Kidney (tissue), 14 donors: ENCODE data around the gene SNRNP35. TPM values are rescaled to one million over a fixed set of nuclear protein-coding genes. Genes with fewer than 3 reads are reported as not detected.

ENCODE experiments used
- DNase-seq, 5 donors: peaks; one replicate each; pipeline ENCODE4 v3.0.0-alpha.2; 2013 to 2020
- FAIRE-seq: peaks from 2 replicates; lab custom pipeline; 2012; peaks lifted over from hg19 to GRCh38; lab: Jason Lieb, UNC
- H3K27ac ChIP-seq, 2 donors: one replicate each; pipeline ENCODE4 v1.7.0; 2013; ENCODE audit warnings: low read depth in 2 of 2, low read length in 2 of 2, inconsistent platforms in 1 of 2
- H3K27me3 ChIP-seq: one replicate; pipeline ENCODE4 v1.7.1; 2013; ENCODE audit warnings: low read length, inconsistent platforms; ENCODE audit not compliant: control insufficient read depth, insufficient read depth
- H3K36me3 ChIP-seq, 3 donors: one replicate each; pipeline versions ENCODE4 v1.7.0 to v1.7.1; 2013; ENCODE audit warnings: low read length in 3 of 3, control low read depth in 1 of 3, inconsistent platforms in 1 of 3; ENCODE audit not compliant: insufficient read depth in 3 of 3, control insufficient read depth in 2 of 3
- H3K4me1 ChIP-seq, 3 donors: one replicate each; pipeline versions ENCODE4 v1.7.0 to v1.7.1; 2013; ENCODE audit warnings: low read length in 3 of 3, inconsistent platforms in 1 of 3, low read depth in 1 of 3; ENCODE audit not compliant: control insufficient read depth in 2 of 3, insufficient read depth in 2 of 3
- H3K4me3 ChIP-seq, 3 donors: one replicate each; pipeline versions ENCODE4 v1.7.0 to v1.8.1; 2013; ENCODE audit warnings: low read length in 3 of 3, control low read depth in 1 of 3, inconsistent platforms in 1 of 3
- H3K9ac ChIP-seq, 3 donors: one replicate each; pipeline versions ENCODE4 v1.7.0 to v1.7.1; 2013; ENCODE audit warnings: low read length in 3 of 3, control low read depth in 1 of 3, inconsistent platforms in 1 of 3
- H3K9me3 ChIP-seq, 3 donors: one replicate each; pipeline versions ENCODE4 v1.7.0 to v1.7.1; 2013; ENCODE audit warnings: low read length in 3 of 3, control low read depth in 1 of 3, inconsistent platforms in 1 of 3; ENCODE audit not compliant: control insufficient read depth in 2 of 3, insufficient read depth in 1 of 3
- intact Hi-C: fragments of 100-400 bp; cut with DNase I; formaldehyde crosslinking; loops from one replicate; pipeline ENCODE4 v1.11.1; 2022
- polyA plus RNA-seq: library from polyadenylated mRNA; stranded (reverse); fragments of 350-450 nt; fragmentation: Illumina TruSeq; extraction: RNeasy Lipid Tissue Mini Kit (QIAGEN cat#74804); gene quantifications from one replicate; pipeline ENCODE4 v1.2.3, GENCODE V29; 2014; ENCODE audit warnings: low read depth, low replicate concordance; ENCODE audit not compliant: insufficient read depth
- total RNA-seq: library from RNA; stranded (reverse); fragmentation: NEBNext Ultra II Directional; extraction: Animal tissue kit (Norgen Biotek cat#: 25700); gene quantifications from one replicate; pipeline ENCODE4 v1.2.1, GENCODE V29; 2021
- TF ChIP-seq, protein P1 (sequence below): IDR thresholded peaks from 3 replicates; pipeline ENCODE4 v1.5.1; 2012; ENCODE audit warnings: mild to moderate bottlenecking, moderate library complexity, borderline replicate concordance; ENCODE audit not compliant: insufficient read depth; ENCODE audit errors: extremely low read depth
- donor health status: control.
- donor health status: control.
- donor health status: control.
- donor health status: control.
- donor health status: control.
- donor health status: DM: yes; HTN: yes; CAD: no.
- donor health status: Normal renal cell carcinoma (clear cell type).

Gene SNRNP35
- total and polyA plus RNA-seq, 2 donors from 2014 or later = 23.6 to 51.2 TPM

DNA sequence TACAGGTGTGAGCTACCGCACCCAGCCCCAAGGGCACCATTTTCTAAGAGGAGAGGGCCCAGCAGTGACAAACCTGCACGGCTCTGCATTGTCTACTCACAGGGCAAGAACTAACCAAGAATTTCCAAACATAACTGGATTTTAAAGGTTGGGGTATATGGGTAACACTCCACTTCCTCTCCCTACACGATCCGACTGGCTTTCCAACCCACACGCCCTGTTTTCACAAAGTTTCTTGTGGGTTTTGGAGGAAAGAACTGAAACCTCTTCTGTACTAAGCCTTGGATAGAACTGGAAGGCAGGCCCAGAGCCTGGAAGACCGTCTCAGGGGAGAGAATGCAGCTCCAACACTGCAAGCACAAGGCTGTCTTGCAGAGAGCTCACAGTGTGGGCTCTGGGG lies 24.9 kb downstream of the SNRNP35 start:
- Histone ChIP-seq H3K9ac (no peak overlapping the region), H3K4me3 (no peak overlapping the region), H3K9me3 (no peaks in the 10 kb centered on the region), H3K4me1 (peaks cover 0 to 9% (median 0%) of the 10 kb centered on the region in 3 donors), H3K27me3 (no peaks in the 10 kb centered on the region), H3K36me3 (no peaks in the 10 kb centered on the region), H3K27ac (no peak overlapping the region)
- FAIRE-seq = no peak
- no peak for DNase-seq
- intact Hi-C loops = no loop called here
- TF ChIP-seq, protein P1, sequence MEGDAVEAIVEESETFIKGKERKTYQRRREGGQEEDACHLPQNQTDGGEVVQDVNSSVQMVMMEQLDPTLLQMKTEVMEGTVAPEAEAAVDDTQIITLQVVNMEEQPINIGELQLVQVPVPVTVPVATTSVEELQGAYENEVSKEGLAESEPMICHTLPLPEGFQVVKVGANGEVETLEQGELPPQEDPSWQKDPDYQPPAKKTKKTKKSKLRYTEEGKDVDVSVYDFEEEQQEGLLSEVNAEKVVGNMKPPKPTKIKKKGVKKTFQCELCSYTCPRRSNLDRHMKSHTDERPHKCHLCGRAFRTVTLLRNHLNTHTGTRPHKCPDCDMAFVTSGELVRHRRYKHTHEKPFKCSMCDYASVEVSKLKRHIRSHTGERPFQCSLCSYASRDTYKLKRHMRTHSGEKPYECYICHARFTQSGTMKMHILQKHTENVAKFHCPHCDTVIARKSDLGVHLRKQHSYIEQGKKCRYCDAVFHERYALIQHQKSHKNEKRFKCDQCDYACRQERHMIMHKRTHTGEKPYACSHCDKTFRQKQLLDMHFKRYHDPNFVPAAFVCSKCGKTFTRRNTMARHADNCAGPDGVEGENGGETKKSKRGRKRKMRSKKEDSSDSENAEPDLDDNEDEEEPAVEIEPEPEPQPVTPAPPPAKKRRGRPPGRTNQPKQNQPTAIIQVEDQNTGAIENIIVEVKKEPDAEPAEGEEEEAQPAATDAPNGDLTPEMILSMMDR = no peak

DNA sequence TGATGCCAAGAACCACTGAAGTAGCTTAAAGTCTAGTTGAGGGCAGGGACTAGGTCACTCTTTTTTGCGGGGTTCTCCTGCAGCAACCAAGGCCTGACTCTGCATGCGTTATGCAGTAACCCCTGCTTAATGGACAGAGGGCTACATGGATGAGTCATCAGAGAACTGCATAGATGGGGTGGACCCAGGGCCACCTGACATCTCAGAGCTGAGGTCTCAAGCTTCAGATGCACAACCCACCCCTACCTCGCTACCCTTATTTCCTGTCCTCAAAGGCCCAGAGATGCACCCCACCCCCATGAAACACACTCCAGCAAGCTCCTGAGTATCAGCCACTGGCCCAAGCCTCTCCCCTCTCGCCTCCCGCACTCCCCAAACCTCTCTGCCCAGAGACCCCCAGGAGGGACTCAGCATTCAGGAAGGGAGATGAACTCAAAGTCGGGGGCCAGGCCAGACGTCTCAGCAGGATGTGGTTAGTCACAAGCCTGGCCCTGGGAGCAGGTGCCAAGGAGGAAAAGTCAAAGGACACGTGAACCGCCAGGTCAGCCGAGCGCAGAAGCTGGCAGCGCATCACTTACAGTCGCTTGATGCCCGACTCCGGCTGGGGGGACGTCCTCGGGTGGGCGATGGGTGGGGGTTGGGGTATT lies 25.8 kb downstream of the SNRNP35 start:
- intact Hi-C loops = no loop called here
- DNase-seq (no peak), FAIRE-seq (no peak)
- Histone ChIP-seq H3K4me3 (no peak overlapping the region), H3K4me1 (peaks cover 0 to 9% (median 0%) of the 10 kb centered on the region in 3 donors), H3K27ac (no peak overlapping the region), H3K9ac (no peak overlapping the region), H3K9me3 (no peaks in the 10 kb centered on the region), H3K27me3 (no peaks in the 10 kb centered on the region), H3K36me3 (no peaks in the 10 kb centered on the region)
- TF ChIP-seq, protein P1 = no peak

DNA sequence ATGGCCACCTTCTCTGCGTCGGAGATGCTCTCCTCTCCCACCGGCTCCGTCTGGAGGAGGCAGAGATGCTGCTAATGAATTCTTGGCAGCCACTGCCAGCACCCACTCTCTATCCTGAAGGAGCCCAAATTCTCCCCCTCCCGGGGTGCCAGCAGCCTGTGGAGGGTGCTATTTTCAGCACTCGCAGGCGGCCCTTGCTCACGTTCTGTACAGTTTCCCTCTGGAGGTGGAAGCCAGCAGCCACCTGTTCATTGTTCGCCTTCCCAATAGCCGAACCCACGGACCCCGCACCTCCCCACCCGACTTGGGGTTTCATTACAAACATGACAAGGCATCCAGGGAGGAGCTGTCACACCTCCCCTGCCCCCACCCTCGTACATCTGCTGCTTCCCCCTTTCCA lies 27.8 kb downstream of the SNRNP35 start:
- H3K4me3 ChIP-seq = no peak overlapping the region
- no peak overlapping the region for H3K9ac ChIP-seq
- FAIRE-seq = no peak
- intact Hi-C loops = no loop called here
- no peaks in the 10 kb centered on the region for H3K9me3 ChIP-seq
- no peaks in the 10 kb centered on the region for H3K36me3 ChIP-seq
- H3K4me1 ChIP-seq = no peaks in the 10 kb centered on the region
- no peaks in the 10 kb centered on the region for H3K27me3 ChIP-seq
- no peak for DNase-seq
- H3K27ac ChIP-seq = no peak overlapping the region
- TF ChIP-seq, protein P1 = no peak

DNA sequence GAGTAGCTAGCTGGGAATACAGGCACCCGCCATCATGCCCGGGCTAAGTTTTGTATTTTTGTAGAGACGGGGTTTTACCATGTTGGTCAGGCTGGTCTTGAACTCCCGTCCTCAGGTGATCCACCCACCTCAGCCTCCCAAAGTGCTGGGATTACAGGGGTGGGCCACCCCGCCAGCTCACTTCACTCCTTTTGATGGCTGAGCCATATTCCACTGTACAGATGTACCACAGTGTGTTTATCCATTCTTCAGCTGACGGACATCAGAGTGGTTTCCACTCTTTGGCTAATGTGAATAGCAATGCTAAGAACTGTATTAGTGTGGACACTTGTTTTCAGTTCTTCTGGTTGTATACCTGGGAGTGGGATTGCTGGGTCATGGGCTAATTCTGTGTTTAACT lies 29.5 kb downstream of the SNRNP35 start:
- intact Hi-C loops = no loop called here
- Histone ChIP-seq H3K27me3 (no peaks in the 10 kb centered on the region), H3K27ac (no peak overlapping the region), H3K4me1 (no peaks in the 10 kb centered on the region), H3K36me3 (no peaks in the 10 kb centered on the region), H3K4me3 (no peak overlapping the region), H3K9ac (no peak overlapping the region), H3K9me3 (no peaks in the 10 kb centered on the region)
- DNase-seq (no peak), FAIRE-seq (no peak)
- TF ChIP-seq, protein P1 = no peak
